Measurements from ENCODE around the gene ARSI.

- no peak for TF ChIP-seq POLR2AphosphoS5 (IDR thresholded peaks at IDR 0.05)
- no peak for TF ChIP-seq CTCF (IDR thresholded peaks at IDR 0.05)
- no peak for TF ChIP-seq POLR2A (IDR thresholded peaks at IDR 0.05)
- TF ChIP-seq EP300 (IDR thresholded peaks at IDR 0.05), result no peak
These were observed 12.5 kb upstream of the ARSI start for GRCh38 chr5:150315245-150315644.
